Activated CD4-positive, alpha-beta memory T cell treated with anti-CD3 and anti-CD28 coated beads, Interleukin-2, amount 10 ng/mL, durations not matched to agents 7 days and 5 days (primary cell): ENCODE data around the gene AJM1. TPM values are rescaled to one million over a fixed set of nuclear protein-coding genes. Genes with fewer than 3 reads are reported as not detected.
A peak's percentile ranks its signal among the peaks of the same experiment; 100 is the strongest.
"Not testable (repeated sequence)": the region's sequence is repeated elsewhere in the genome, so short reads cannot be mapped to it uniquely, and the experiment has no call there.

Experiments
- CTCF ChIA-PET: fragments of 350-600 bp; sonication (Branson Sonifier 250); formaldehyde crosslinking; loops from one replicate; lab custom pipeline; 2021; ENCODE audit warnings: antibody characterized with exemption, inconsistent platforms; lab: Charles Lee
- POLR2A ChIA-PET: fragments of 350-600 bp; sonication (Branson Sonifier 250); formaldehyde crosslinking; loops from one replicate; lab custom pipeline; 2021; ENCODE audit warnings: antibody characterized with exemption; lab: Charles Lee
- DNase-seq: peaks from one replicate; pipeline ENCODE4 v3.0.0-alpha.2; 2020
- H3K27ac Mint-ChIP-seq: one replicate; pipeline ENCODE4 v1.8.0; 2021; ENCODE audit warnings: mild to moderate bottlenecking, mixed read lengths
- H3K27me3 Mint-ChIP-seq: one replicate; pipeline ENCODE4 v1.8.0; 2021; ENCODE audit warnings: mixed read lengths
- H3K36me3 Mint-ChIP-seq: one replicate; pipeline ENCODE4 v1.8.0; 2021; ENCODE audit warnings: low read depth, mixed read lengths
- H3K4me1 Mint-ChIP-seq: one replicate; pipeline ENCODE4 v1.8.0; 2021; ENCODE audit warnings: mixed read lengths
- H3K4me3 Mint-ChIP-seq: one replicate; pipeline ENCODE4 v1.8.0; 2021; ENCODE audit warnings: mild to moderate bottlenecking, mixed read lengths
- H3K9me3 Mint-ChIP-seq: one replicate; pipeline ENCODE4 v1.8.0; 2021; ENCODE audit warnings: mixed read lengths
- total RNA-seq, 2 experiments: library from RNA; stranded (reverse); gene quantifications; one replicate each; pipeline ENCODE4 v1.2.3, GENCODE V29; 2021

The AJM1 gene
- total RNA-seq, 2 experiments from 2014 or later, result 8.7 TPM

GRCh38 chr9:136803009-136803550 is 39.2 kb upstream of the AJM1 start:
- Mint-ChIP-seq H3K27me3 (peaks cover 19% of the 10 kb centered on the region), H3K4me1 (peaks cover 29% of the 10 kb centered on the region)
- H3K9me3 Mint-ChIP-seq, DNase-seq, H3K4me3 Mint-ChIP-seq, H3K27ac Mint-ChIP-seq, H3K36me3 Mint-ChIP-seq, POLR2A ChIA-PET: not testable (repeated sequence)
- CTCF ChIA-PET, result interaction anchor here (0.7 to 8.6 kb wide), 2 partner anchors 10 to 232 kb away, joined by 3 to 46 read pairs; no protein-coding TSS in a partner anchor

- CTCF ChIA-PET, result interaction anchor here (8.6 kb wide), 1 partner anchor 11 kb away, joined by 46 read pairs; no protein-coding TSS in a partner anchor
- H3K9me3 Mint-ChIP-seq, result no peaks in the 10 kb centered on the region
These were observed 38.4 kb upstream of the AJM1 start for GRCh38 chr9:136803551-136804508.

GRCh38 chr9:136804509-136805206 is 37.6 kb upstream of the AJM1 start:
- Mint-ChIP-seq H3K27me3 (peaks cover 19% of the 10 kb centered on the region), H3K4me1 (peaks cover 39% of the 10 kb centered on the region), H3K9me3 (no peaks in the 10 kb centered on the region), H3K4me3 (no peak overlapping the region), H3K36me3 (peaks cover 8% of the 10 kb centered on the region), H3K27ac (no peak overlapping the region)
- ChIA-PET CTCF (interaction anchor here (1.2 to 8.6 kb wide), 2 partner anchors 12 to 14 kb away, joined by 4 to 46 read pairs; partner anchors contain the start of gene TMEM141), POLR2A (interaction anchor here (1.9 kb wide), 1 partner anchor 436 kb away, joined by 4 read pairs; the partner anchor contains the start of gene TUBB4B)
- DNase-seq, result no peak

More at GRCh38 chr9:136803551-136804508, 38.4 kb upstream of the AJM1 start:
- no peak overlapping the region for H3K4me3 Mint-ChIP-seq
- H3K36me3 Mint-ChIP-seq, result peaks cover 3% of the 10 kb centered on the region
- DNase-seq, result no peak
- POLR2A ChIA-PET, result interaction anchor here (1.9 kb wide), 1 partner anchor 437 kb away, joined by 4 read pairs; the partner anchor contains the start of gene TUBB4B
- no peak overlapping the region for H3K27ac Mint-ChIP-seq
- H3K4me1 Mint-ChIP-seq, result peaks cover 31% of the 10 kb centered on the region
- H3K27me3 Mint-ChIP-seq, result peaks cover 19% of the 10 kb centered on the region

GRCh38 chr9:136805207-136805740 is 37.0 kb upstream of the AJM1 start:
- Mint-ChIP-seq H3K9me3 (no peaks in the 10 kb centered on the region), H3K27me3 (peaks cover 17% of the 10 kb centered on the region), H3K4me3 (no peak overlapping the region), H3K27ac (no peak overlapping the region), H3K36me3 (peaks cover 14% of the 10 kb centered on the region), H3K4me1 (peaks cover 41% of the 10 kb centered on the region)
- ChIA-PET CTCF (interaction anchor here (1.2 to 8.6 kb wide), 4 partner anchors 12 to 230 kb away, joined by 4 to 46 read pairs (median 24); partner anchors contain the start of genes AJM1 and TMEM141), POLR2A (interaction anchor here (1.9 to 3.7 kb wide), 2 partner anchors 14 to 436 kb away, joined by 4 to 18 read pairs; partner anchors contain the start of genes TMEM141 and TUBB4B)
- DNase-seq, result no peak

- ChIA-PET POLR2A (interaction anchor here (1.2 to 3.7 kb wide), 5 partner anchors 8 to 229 kb away, joined by 7 to 18 read pairs (median 11); partner anchors contain the start of genes AJM1 and TMEM141), CTCF (interaction anchor here (1.2 to 8.6 kb wide), 4 partner anchors 13 to 229 kb away, joined by 4 to 46 read pairs (median 24); partner anchors contain the start of genes AJM1 and TMEM141)
- no peak for DNase-seq
- H3K4me3 Mint-ChIP-seq, result peak overlapping the region; percentile 87
- H3K9me3 Mint-ChIP-seq, result no peaks in the 10 kb centered on the region
- H3K36me3 Mint-ChIP-seq, result peaks cover 19% of the 10 kb centered on the region
- H3K27ac Mint-ChIP-seq, result no peak overlapping the region
- peaks cover 11% of the 10 kb centered on the region for H3K27me3 Mint-ChIP-seq
- H3K4me1 Mint-ChIP-seq, result peaks cover 37% of the 10 kb centered on the region
These were observed 36.2 kb upstream of the AJM1 start for GRCh38 chr9:136806067-136806466.

- DNase-seq, result no peak
- Mint-ChIP-seq H3K9me3 (no peaks in the 10 kb centered on the region), H3K27ac (peak overlapping the region; percentile 56), H3K4me1 (peaks cover 35% of the 10 kb centered on the region), H3K27me3 (peaks cover 7% of the 10 kb centered on the region), H3K36me3 (peaks cover 20% of the 10 kb centered on the region), H3K4me3 (peak overlapping the region; percentile 87)
- POLR2A ChIA-PET, result interaction anchor here (0.7 to 3.7 kb wide), 17 partner anchors 8 to 434 kb away, joined by 3 to 18 read pairs (median 5); partner anchors contain the start of genes AJM1, CLIC3, FUT7 and SAPCD2
- CTCF ChIA-PET, result interaction anchor here (1.8 to 8.6 kb wide), 4 partner anchors 9 to 228 kb away, joined by 4 to 46 read pairs (median 24); partner anchors contain the start of gene AJM1
These were observed 35.6 kb upstream of the AJM1 start for GRCh38 chr9:136806631-136807201.

- H3K4me3 Mint-ChIP-seq, result peak within 1 kb of the TSS; percentile 87
- H3K27ac Mint-ChIP-seq, result peak within 1 kb of the TSS; percentile 76
- peaks cover under 1% of the 10 kb centered on the region for H3K27me3 Mint-ChIP-seq
- H3K9me3 Mint-ChIP-seq, result no peaks in the 10 kb centered on the region
- ChIA-PET POLR2A (interaction anchor here (0.7 to 3.7 kb wide), 22 partner anchors 9 to 433 kb away, joined by 3 to 18 read pairs (median 4); partner anchors contain the start of genes AJM1, CCDC183, CLIC3 and FBXW5), CTCF (interaction anchor here (0.6 to 8.6 kb wide), 6 partner anchors 10 to 228 kb away, joined by 3 to 46 read pairs (median 8); partner anchors contain the start of gene AJM1)
- peaks cover 22% of the 10 kb centered on the region for H3K36me3 Mint-ChIP-seq
- H3K4me1 Mint-ChIP-seq, result peaks cover 37% of the 10 kb centered on the region
- DNase-seq, result peak; percentile 84
These were observed 34.8 kb upstream of the AJM1 start, which contains the start of gene RABL6 for GRCh38 chr9:136807281-136808074. Gene RABL6, plus strand, starts transcription at chr9:136807948. Its CDS starts 249 bp downstream, at chr9:136808197.

- peaks cover 45% of the 10 kb centered on the region for H3K4me1 Mint-ChIP-seq
- no peaks in the 10 kb centered on the region for H3K9me3 Mint-ChIP-seq
- peak overlapping the region; percentile 74 for H3K27ac Mint-ChIP-seq
- H3K27me3 Mint-ChIP-seq, result no peaks in the 10 kb centered on the region
- POLR2A ChIA-PET, result interaction anchor here (0.8 to 3.7 kb wide), 21 partner anchors 8 to 432 kb away, joined by 3 to 18 read pairs (median 5); partner anchors contain the start of genes AJM1, CCDC183, CLIC3 and FBXW5
- CTCF ChIA-PET, result interaction anchor here (0.6 to 8.6 kb wide), 8 partner anchors 10 to 227 kb away, joined by 3 to 46 read pairs (median 4); partner anchors contain the start of gene AJM1
- peak overlapping the region; percentile 78 for H3K4me3 Mint-ChIP-seq
- peak; percentile 48 for DNase-seq
- peaks cover 30% of the 10 kb centered on the region for H3K36me3 Mint-ChIP-seq
These were observed 34.0 kb upstream of the AJM1 start for GRCh38 chr9:136808075-136808805.

GRCh38 chr9:136808806-136809158 is 33.5 kb upstream of the AJM1 start:
- Mint-ChIP-seq H3K27ac (peak overlapping the region; percentile 74), H3K36me3 (peaks cover 35% of the 10 kb centered on the region), H3K4me3 (peak overlapping the region; percentile 66), H3K4me1 (peaks cover 50% of the 10 kb centered on the region), H3K27me3 (no peaks in the 10 kb centered on the region), H3K9me3 (no peaks in the 10 kb centered on the region)
- POLR2A ChIA-PET, result interaction anchor here (1.0 to 3.7 kb wide), 6 partner anchors 9 to 94 kb away, joined by 3 to 18 read pairs (median 8); partner anchors contain the start of genes AJM1 and TMEM141
- DNase-seq, result no peak
- CTCF ChIA-PET, result interaction anchor here (0.5 to 8.6 kb wide), 7 partner anchors 11 to 226 kb away, joined by 3 to 46 read pairs (median 4); partner anchors contain the start of gene AJM1
